SK-N-MC (cell line): Measurements from ENCODE around the gene MGAT5B.
"Not testable (repeated sequence)": the region's sequence is repeated elsewhere in the genome, so short reads cannot be mapped to it uniquely, and the experiment has no call there.

Source experiments
- EZH2 ChIP-seq: fragments of 200-600 bp; sonication (generic); IDR thresholded peaks from one replicate; pipeline ENCODE4 v1.6.1; 2017; ENCODE audit warnings: antibody characterized with exemption
- POLR2AphosphoS5 ChIP-seq: IDR thresholded peaks from 2 replicates; pipeline ENCODE4 v1.6.1; 2012; ENCODE audit warnings: mild to moderate bottlenecking, low read depth, low read length, borderline replicate concordance

DNA sequence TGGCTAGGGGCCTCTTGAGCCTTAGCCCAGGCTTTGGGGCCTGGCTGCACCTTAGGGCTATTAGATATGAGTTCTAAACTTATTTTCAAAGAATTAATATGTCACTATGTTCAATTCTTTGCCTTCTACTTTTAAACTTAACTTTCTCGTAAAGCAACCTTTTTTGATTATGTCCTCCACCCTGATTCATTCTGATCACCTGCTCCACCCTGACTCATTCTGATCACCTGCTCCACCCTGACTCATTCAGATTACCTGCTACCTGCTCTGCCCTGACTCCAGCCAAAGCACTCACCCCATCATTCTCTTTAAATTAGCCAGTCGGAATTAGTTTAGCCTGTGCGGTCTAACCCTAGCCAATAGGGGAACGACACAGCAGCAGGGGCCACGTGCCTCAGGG lies 102.0 kb downstream of the MGAT5B start:
- not testable (repeated sequence) for TF ChIP-seq EZH2, POLR2AphosphoS5
